Left lung (tissue), 10 donors: ENCODE data around the gene TMSB15A. TPM values are rescaled to one million over a fixed set of nuclear protein-coding genes. Genes with fewer than 3 reads are reported as not detected.
"Not testable (repeated sequence)": the region's sequence is repeated elsewhere in the genome, so short reads cannot be mapped to it uniquely, and the experiment has no call there.

Experiments
- ATAC-seq: fragments of 200-7000 bp; cut with Tn5 transposase; one replicate; pipeline ENCODE4 v1.9.1; 2020; ENCODE audit warnings: moderate library complexity
- DNase-seq, 4 donors: peaks; one replicate each; pipeline ENCODE4 v3.0.0-alpha.2; 2013 to 2020
- H3K27ac ChIP-seq, 2 donors: fragments of 200-600 bp; sonication (generic) in 1 of 2; one replicate each; pipeline versions ENCODE4 v1.5.0 to v1.8.0; 2020 to 2021
- H3K27me3 ChIP-seq, 2 donors: fragments of 200-600 bp; sonication (generic) in 1 of 2; one replicate each; pipeline versions ENCODE4 v1.5.0 to v1.8.0; 2020 to 2021
- H3K36me3 ChIP-seq, 2 donors: fragments of 200-600 bp; sonication (generic) in 1 of 2; one replicate each; pipeline versions ENCODE4 v1.5.0 to v1.8.0; 2020 to 2021
- H3K4me1 ChIP-seq, 2 donors: fragments of 200-600 bp; one replicate each; pipeline ENCODE4 v1.8.0; 2021
- H3K4me3 ChIP-seq, 2 donors: fragments of 200-600 bp; sonication (generic) in 1 of 2; one replicate each; pipeline versions ENCODE4 v1.5.0 to v1.8.0; 2020 to 2021; ENCODE audit warnings: mild to moderate bottlenecking in 1 of 2
- H3K9me3 ChIP-seq, 2 donors: fragments of 200-600 bp; sonication (generic) in 1 of 2; one replicate each; pipeline versions ENCODE4 v1.5.0 to v1.8.0; 2020 to 2021
- CTCF ChIP-seq, 2 donors: fragments of 200-600 bp; sonication (generic) in 1 of 2; IDR thresholded peaks; one replicate each; pipeline versions ENCODE4 v1.5.0 to v1.8.0; 2021; ENCODE audit warnings: antibody characterized with exemption in 2 of 2
- intact Hi-C, 2 donors: fragments of 100-400 bp; cut with DNase I; formaldehyde crosslinking; loops; one replicate each; pipeline versions ENCODE4 v1.11.2 to v1.14.2; 2022
- polyA plus RNA-seq, 6 donors: library from polyadenylated mRNA; unstranded; fragments of 120-200 nt; gene quantifications; one replicate each; pipeline ENCODE4 v1.2.1, GENCODE V29; 2013; ENCODE audit not compliant: insufficient read length in 6 of 6
- total RNA-seq, 2 donors: library from RNA; stranded (reverse); fragmentation: NEBNext Ultra II Directional; extraction: Animal tissue kit (Norgen Biotek cat#: 25700); gene quantifications; one replicate each; pipeline ENCODE4 v1.2.1, GENCODE V29; 2021
- donor health status: DM: no; HTN: yes; CAD: no.
- donor health status: DM: no; HTN: no; CAD: no.

The TMSB15A gene
- total and polyA plus RNA-seq, 8 donors = 2.1 to 91.2 (median 59.7) TPM

GRCh38 chrX:102548231-102548630 is 31.7 kb upstream of the TMSB15A start:
- intact Hi-C loops = no loop called here
- no peaks in the 10 kb centered on the region for H3K36me3 ChIP-seq

GRCh38 chrX:102546828-102547493 is 30.4 kb upstream of the TMSB15A start:
- Histone ChIP-seq H3K4me1 (no peaks in the 10 kb centered on the region), H3K4me3 (no peak overlapping the region), H3K27me3 (peaks cover 12 to 13% of the 10 kb centered on the region in 2 donors), H3K36me3 (no peaks in the 10 kb centered on the region), H3K27ac (no peak overlapping the region), H3K9me3 (no peaks in the 10 kb centered on the region)
- intact Hi-C loops = no loop called here
- ATAC-seq = no peak
- no peak for TF ChIP-seq CTCF (IDR thresholded peaks at IDR 0.05)
- no peak for DNase-seq

More at GRCh38 chrX:102548231-102548630, 31.7 kb upstream of the TMSB15A start:
- Histone ChIP-seq H3K27ac (no peak overlapping the region), H3K4me3 (no peak overlapping the region), H3K9me3 (no peaks in the 10 kb centered on the region), H3K4me1 (no peaks in the 10 kb centered on the region), H3K27me3 (peaks cover 12 to 13% of the 10 kb centered on the region in 2 donors)
- DNase-seq = no peak
- no peak for ATAC-seq
- TF ChIP-seq CTCF (IDR thresholded peaks at IDR 0.05) = no peak

GRCh38 chrX:102546175-102546574 is 29.6 kb upstream of the TMSB15A start:
- H3K36me3 ChIP-seq, H3K4me1 ChIP-seq, intact Hi-C loops, ATAC-seq, H3K4me3 ChIP-seq, H3K27ac ChIP-seq, H3K9me3 ChIP-seq, DNase-seq: not testable (repeated sequence)
- peaks cover 12 to 13% of the 10 kb centered on the region in 2 donors for H3K27me3 ChIP-seq

- ATAC-seq (no peak), DNase-seq (no peak)
- no peak overlapping the region for H3K27ac ChIP-seq
- peaks cover 0 to 6% of the 10 kb centered on the region in 2 donors for H3K27me3 ChIP-seq
- H3K4me1 ChIP-seq = no peaks in the 10 kb centered on the region
- no peaks in the 10 kb centered on the region for H3K36me3 ChIP-seq
- intact Hi-C loops = no loop called here
- no peak for TF ChIP-seq CTCF (IDR thresholded peaks at IDR 0.05)
- no peak overlapping the region for H3K4me3 ChIP-seq
- no peaks in the 10 kb centered on the region for H3K9me3 ChIP-seq
Measured at GRCh38 chrX:102535958-102536357, 19.4 kb upstream of the TMSB15A start.

- peak in 1 of 2 donors; percentile 10 for TF ChIP-seq CTCF (IDR thresholded peaks at IDR 0.05)
- DNase-seq (peak in 2 of 4 donors; percentile 12 to 16), ATAC-seq (no peak)
- Histone ChIP-seq H3K4me1 (no peaks in the 10 kb centered on the region), H3K36me3 (no peaks in the 10 kb centered on the region), H3K27ac (no peak overlapping the region), H3K27me3 (peaks cover 8 to 19% of the 10 kb centered on the region in 2 donors), H3K9me3 (no peaks in the 10 kb centered on the region), H3K4me3 (no peak overlapping the region)
- intact Hi-C loops = no loop called here
Measured at GRCh38 chrX:102517326-102517725, 787 bp upstream of the TMSB15A start.

- intact Hi-C loops = no loop called here
- ATAC-seq = no peak
- H3K4me1 ChIP-seq = no peaks in the 10 kb centered on the region
- TF ChIP-seq CTCF (IDR thresholded peaks at IDR 0.05) = no peak
- no peak for DNase-seq
- no peak overlapping the region for H3K4me3 ChIP-seq
- no peaks in the 10 kb centered on the region for H3K36me3 ChIP-seq
- H3K9me3 ChIP-seq = no peaks in the 10 kb centered on the region
- H3K27ac ChIP-seq = no peak overlapping the region
- H3K27me3 ChIP-seq = peaks cover 8 to 19% of the 10 kb centered on the region in 2 donors
Measured at GRCh38 chrX:102514536-102514935, 2.0 kb downstream of the TMSB15A start.
